HEK293 (cell line): ENCODE results near the gene TDRD3.

Experiments used
- EGR2 ChIP-seq: fragments of 450-650 bp; formaldehyde crosslinking; IDR thresholded peaks from 2 replicates; pipeline ENCODE4 v1.5.1; 2016; ENCODE audit warnings: low read depth, missing biosample characterization, missing genetic modification characterization
- OSR2 ChIP-seq: fragments of 450-650 bp; formaldehyde crosslinking; IDR thresholded peaks from 2 replicates; pipeline ENCODE4 v1.5.1; 2016; ENCODE audit warnings: missing biosample characterization, missing genetic modification characterization
- TCF7L2 ChIP-seq: IDR thresholded peaks from 2 replicates; pipeline ENCODE4 v1.6.1; 2011; ENCODE audit warnings: low read depth, mild to moderate bottlenecking, inconsistent platforms, low read length, moderate library complexity, borderline replicate concordance
- ZBTB7A ChIP-seq: fragments of 450-650 bp; formaldehyde crosslinking; IDR thresholded peaks from 2 replicates; pipeline ENCODE4 v1.5.1; 2016; ENCODE audit warnings: low read depth, missing biosample characterization, missing genetic modification characterization
- ZBTB8A ChIP-seq: fragments of 450-650 bp; formaldehyde crosslinking; IDR thresholded peaks from 2 replicates; pipeline ENCODE4 v1.5.1; 2016; ENCODE audit warnings: missing biosample characterization, missing genetic modification characterization
- ZNF335 ChIP-seq: fragments of 450-650 bp; formaldehyde crosslinking; conservative IDR thresholded peaks from 2 replicates; pipeline ENCODE4 v1.5.1; 2016; ENCODE audit warnings: missing biosample characterization, missing genetic modification characterization
- ZNF510 ChIP-seq: fragments of 450-650 bp; formaldehyde crosslinking; IDR thresholded peaks from 2 replicates; pipeline ENCODE4 v1.5.1; 2018; ENCODE audit warnings: mild to moderate bottlenecking, missing genetic modification characterization, missing biosample characterization; ENCODE audit not compliant: insufficient replicate concordance
- ZNF571 ChIP-seq: fragments of 450-650 bp; formaldehyde crosslinking; IDR thresholded peaks from 2 replicates; pipeline ENCODE4 v1.5.0; 2017; ENCODE audit warnings: missing biosample characterization, missing genetic modification characterization
- TF ChIP-seq, protein P1 (sequence below): fragments of 450-650 bp; formaldehyde crosslinking; IDR thresholded peaks from 2 replicates; pipeline ENCODE4 v1.5.1; 2016; ENCODE audit warnings: missing biosample characterization, missing genetic modification characterization
- TF ChIP-seq, protein P2 (sequence below): fragments of 450-650 bp; formaldehyde crosslinking; IDR thresholded peaks from 2 replicates; pipeline ENCODE4 v1.5.1; 2016; ENCODE audit warnings: missing biosample characterization, missing genetic modification characterization, borderline replicate concordance
- TF ChIP-seq, protein P3 (sequence below): fragments of 450-650 bp; formaldehyde crosslinking; IDR thresholded peaks from 2 replicates; pipeline ENCODE4 v1.5.1; 2016; ENCODE audit warnings: missing biosample characterization, missing genetic modification characterization, low read depth
- TF ChIP-seq, protein P4 (sequence below): sonication (generic); formaldehyde crosslinking; IDR thresholded peaks from 2 replicates; pipeline ENCODE4 v1.8.1; 2022; ENCODE audit warnings: mild to moderate bottlenecking, moderate library complexity, missing genetic modification reagents
- TF ChIP-seq, protein P5 (sequence below): fragments of 450-650 bp; formaldehyde crosslinking; IDR thresholded peaks from 2 replicates; pipeline ENCODE4 v1.5.1; 2016; ENCODE audit warnings: missing biosample characterization, missing genetic modification characterization, borderline replicate concordance

DNA sequence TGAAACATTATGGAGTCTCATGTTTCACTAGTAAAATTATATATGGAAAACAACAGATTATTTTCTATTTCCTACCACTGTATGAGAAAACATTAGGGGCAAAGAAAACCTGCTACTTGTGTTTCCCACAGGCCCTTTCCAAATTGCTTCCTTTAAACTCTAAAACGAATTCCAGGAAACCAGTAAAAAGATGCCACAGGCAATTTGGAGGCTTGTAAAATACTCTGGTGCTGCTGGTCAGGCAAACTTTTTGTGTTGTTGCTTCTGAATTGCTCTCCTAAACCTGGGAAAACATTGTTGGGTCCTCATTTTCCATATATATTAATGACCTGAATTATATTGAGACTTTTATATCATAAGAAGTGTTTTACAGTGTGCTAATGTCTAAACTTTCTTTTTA lies 141.5 kb downstream of the TDRD3 start:
- TF ChIP-seq, protein P1, sequence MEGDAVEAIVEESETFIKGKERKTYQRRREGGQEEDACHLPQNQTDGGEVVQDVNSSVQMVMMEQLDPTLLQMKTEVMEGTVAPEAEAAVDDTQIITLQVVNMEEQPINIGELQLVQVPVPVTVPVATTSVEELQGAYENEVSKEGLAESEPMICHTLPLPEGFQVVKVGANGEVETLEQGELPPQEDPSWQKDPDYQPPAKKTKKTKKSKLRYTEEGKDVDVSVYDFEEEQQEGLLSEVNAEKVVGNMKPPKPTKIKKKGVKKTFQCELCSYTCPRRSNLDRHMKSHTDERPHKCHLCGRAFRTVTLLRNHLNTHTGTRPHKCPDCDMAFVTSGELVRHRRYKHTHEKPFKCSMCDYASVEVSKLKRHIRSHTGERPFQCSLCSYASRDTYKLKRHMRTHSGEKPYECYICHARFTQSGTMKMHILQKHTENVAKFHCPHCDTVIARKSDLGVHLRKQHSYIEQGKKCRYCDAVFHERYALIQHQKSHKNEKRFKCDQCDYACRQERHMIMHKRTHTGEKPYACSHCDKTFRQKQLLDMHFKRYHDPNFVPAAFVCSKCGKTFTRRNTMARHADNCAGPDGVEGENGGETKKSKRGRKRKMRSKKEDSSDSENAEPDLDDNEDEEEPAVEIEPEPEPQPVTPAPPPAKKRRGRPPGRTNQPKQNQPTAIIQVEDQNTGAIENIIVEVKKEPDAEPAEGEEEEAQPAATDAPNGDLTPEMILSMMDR (tag by site-specific recombination): no peak
- TF ChIP-seq, protein P2, sequence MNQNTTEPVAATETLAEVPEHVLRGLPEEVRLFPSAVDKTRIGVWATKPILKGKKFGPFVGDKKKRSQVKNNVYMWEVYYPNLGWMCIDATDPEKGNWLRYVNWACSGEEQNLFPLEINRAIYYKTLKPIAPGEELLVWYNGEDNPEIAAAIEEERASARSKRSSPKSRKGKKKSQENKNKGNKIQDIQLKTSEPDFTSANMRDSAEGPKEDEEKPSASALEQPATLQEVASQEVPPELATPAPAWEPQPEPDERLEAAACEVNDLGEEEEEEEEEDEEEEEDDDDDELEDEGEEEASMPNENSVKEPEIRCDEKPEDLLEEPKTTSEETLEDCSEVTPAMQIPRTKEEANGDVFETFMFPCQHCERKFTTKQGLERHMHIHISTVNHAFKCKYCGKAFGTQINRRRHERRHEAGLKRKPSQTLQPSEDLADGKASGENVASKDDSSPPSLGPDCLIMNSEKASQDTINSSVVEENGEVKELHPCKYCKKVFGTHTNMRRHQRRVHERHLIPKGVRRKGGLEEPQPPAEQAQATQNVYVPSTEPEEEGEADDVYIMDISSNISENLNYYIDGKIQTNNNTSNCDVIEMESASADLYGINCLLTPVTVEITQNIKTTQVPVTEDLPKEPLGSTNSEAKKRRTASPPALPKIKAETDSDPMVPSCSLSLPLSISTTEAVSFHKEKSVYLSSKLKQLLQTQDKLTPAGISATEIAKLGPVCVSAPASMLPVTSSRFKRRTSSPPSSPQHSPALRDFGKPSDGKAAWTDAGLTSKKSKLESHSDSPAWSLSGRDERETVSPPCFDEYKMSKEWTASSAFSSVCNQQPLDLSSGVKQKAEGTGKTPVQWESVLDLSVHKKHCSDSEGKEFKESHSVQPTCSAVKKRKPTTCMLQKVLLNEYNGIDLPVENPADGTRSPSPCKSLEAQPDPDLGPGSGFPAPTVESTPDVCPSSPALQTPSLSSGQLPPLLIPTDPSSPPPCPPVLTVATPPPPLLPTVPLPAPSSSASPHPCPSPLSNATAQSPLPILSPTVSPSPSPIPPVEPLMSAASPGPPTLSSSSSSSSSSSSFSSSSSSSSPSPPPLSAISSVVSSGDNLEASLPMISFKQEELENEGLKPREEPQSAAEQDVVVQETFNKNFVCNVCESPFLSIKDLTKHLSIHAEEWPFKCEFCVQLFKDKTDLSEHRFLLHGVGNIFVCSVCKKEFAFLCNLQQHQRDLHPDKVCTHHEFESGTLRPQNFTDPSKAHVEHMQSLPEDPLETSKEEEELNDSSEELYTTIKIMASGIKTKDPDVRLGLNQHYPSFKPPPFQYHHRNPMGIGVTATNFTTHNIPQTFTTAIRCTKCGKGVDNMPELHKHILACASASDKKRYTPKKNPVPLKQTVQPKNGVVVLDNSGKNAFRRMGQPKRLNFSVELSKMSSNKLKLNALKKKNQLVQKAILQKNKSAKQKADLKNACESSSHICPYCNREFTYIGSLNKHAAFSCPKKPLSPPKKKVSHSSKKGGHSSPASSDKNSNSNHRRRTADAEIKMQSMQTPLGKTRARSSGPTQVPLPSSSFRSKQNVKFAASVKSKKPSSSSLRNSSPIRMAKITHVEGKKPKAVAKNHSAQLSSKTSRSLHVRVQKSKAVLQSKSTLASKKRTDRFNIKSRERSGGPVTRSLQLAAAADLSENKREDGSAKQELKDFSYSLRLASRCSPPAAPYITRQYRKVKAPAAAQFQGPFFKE (tag by site-specific recombination): no peak
- TF ChIP-seq ZNF571 (tag by site-specific recombination) (no peak), TCF7L2 (no peak), EGR2 (no peak), ZBTB8A (tag by site-specific recombination) (no peak), OSR2 (tag by site-specific recombination) (no peak), ZNF335 (tag by site-specific recombination) (no peak), ZBTB7A (tag by site-specific recombination) (no peak), ZNF510 (no peak)
- TF ChIP-seq, protein P3, sequence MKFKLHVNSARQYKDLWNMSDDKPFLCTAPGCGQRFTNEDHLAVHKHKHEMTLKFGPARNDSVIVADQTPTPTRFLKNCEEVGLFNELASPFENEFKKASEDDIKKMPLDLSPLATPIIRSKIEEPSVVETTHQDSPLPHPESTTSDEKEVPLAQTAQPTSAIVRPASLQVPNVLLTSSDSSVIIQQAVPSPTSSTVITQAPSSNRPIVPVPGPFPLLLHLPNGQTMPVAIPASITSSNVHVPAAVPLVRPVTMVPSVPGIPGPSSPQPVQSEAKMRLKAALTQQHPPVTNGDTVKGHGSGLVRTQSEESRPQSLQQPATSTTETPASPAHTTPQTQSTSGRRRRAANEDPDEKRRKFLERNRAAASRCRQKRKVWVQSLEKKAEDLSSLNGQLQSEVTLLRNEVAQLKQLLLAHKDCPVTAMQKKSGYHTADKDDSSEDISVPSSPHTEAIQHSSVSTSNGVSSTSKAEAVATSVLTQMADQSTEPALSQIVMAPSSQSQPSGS (tag by site-specific recombination): no peak
- TF ChIP-seq, protein P4, sequence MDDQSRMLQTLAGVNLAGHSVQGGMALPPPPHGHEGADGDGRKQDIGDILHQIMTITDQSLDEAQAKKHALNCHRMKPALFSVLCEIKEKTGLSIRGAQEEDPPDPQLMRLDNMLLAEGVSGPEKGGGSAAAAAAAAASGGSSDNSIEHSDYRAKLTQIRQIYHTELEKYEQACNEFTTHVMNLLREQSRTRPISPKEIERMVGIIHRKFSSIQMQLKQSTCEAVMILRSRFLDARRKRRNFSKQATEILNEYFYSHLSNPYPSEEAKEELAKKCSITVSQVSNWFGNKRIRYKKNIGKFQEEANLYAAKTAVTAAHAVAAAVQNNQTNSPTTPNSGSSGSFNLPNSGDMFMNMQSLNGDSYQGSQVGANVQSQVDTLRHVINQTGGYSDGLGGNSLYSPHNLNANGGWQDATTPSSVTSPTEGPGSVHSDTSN: no peak
- TF ChIP-seq, protein P5, sequence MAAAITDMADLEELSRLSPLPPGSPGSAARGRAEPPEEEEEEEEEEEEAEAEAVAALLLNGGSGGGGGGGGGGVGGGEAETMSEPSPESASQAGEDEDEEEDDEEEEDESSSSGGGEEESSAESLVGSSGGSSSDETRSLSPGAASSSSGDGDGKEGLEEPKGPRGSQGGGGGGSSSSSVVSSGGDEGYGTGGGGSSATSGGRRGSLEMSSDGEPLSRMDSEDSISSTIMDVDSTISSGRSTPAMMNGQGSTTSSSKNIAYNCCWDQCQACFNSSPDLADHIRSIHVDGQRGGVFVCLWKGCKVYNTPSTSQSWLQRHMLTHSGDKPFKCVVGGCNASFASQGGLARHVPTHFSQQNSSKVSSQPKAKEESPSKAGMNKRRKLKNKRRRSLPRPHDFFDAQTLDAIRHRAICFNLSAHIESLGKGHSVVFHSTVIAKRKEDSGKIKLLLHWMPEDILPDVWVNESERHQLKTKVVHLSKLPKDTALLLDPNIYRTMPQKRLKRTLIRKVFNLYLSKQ: no peak
